K562 (cell line): Measurements from ENCODE around the gene SPTLC3. TPM values are rescaled to one million over a fixed set of nuclear protein-coding genes. Genes with fewer than 3 reads are reported as not detected.

Experiments
- ATAC-seq: fragments of 200-7000 bp; cut with Tn5 transposase; 3 replicates; pipeline ENCODE4 v1.9.1; 2020; ENCODE audit warnings: moderate library complexity
- BruUV-seq: library from RNA; stranded (reverse); fragments of 400-500 nt; replicated peaks from 2 replicates; lab custom pipeline; 2021; lab: Mats Ljungman, UMichigan
- CTCF ChIA-PET: fragments of 300-600 bp; formaldehyde crosslinking; extraction: SDS; loops from one replicate; lab custom pipeline; 2021; ENCODE audit warnings: low intra/inter-chr PET ratio; lab: Yijun Ruan, JAX
- POLR2A ChIA-PET: fragments of 300-600, 350-650 bp; sonication (Branson Sonifier 250); formaldehyde crosslinking; extraction: SDS; loops from one replicate; lab custom pipeline; 2021; ENCODE audit warnings: antibody characterized with exemption, inconsistent platforms; lab: Yijun Ruan, JAX
- DNase-seq, 4 experiments: peaks; one replicate each; pipeline versions ENCODE4 v3.0.0 to v3.0.0-alpha.2; 2011 to 2018; ENCODE audit warnings: low spot score in 3 of 4, mixed read lengths in 3 of 4; ENCODE audit errors: extremely low read depth in 1 of 4
- FAIRE-seq: peaks from 2 replicates; lab custom pipeline; 2011; peaks lifted over from hg19 to GRCh38; lab: Jason Lieb, UNC
- H2AFZ ChIP-seq: 2 replicates; pipeline ENCODE4 v1.6.0; 2011; ENCODE audit warnings: low read depth, low read length, control low read depth, inconsistent platforms
- H3K27ac ChIP-seq: fragments of 200-600 bp; 3 replicates; pipeline ENCODE4 v1.8.0; 2011; ENCODE audit warnings: low read depth, mild to moderate bottlenecking, control low read depth, inconsistent platforms, low read length, moderate library complexity, mixed read lengths; ENCODE audit errors: extremely low read depth
- H3K27me3 ChIP-seq, 2 experiments: fragments of 300-600 bp in 1 of 2; 2 replicates in 1 of 2; 3 replicates in 1 of 2; pipeline versions ENCODE4 v1.6.0 to v1.8.0; 2011; ENCODE audit warnings: inconsistent platforms in 2 of 2, low read length in 2 of 2, mild to moderate bottlenecking in 1 of 2, mixed read lengths in 1 of 2, moderate library complexity in 1 of 2; ENCODE audit not compliant: control insufficient read depth in 2 of 2, insufficient read depth in 2 of 2
- H3K36me3 ChIP-seq: fragments of 300-600 bp; 3 replicates; pipeline ENCODE4 v1.8.0; 2011; ENCODE audit warnings: mild to moderate bottlenecking, low read length, inconsistent platforms; ENCODE audit not compliant: control insufficient read depth, insufficient read depth
- H3K4me1 ChIP-seq, 2 experiments: fragments of 200-600 bp in 1 of 2; replicated peaks in 1 of 2; 2 replicates in 1 of 2; 3 replicates in 1 of 2; pipeline versions ENCODE4 v1.5.1 to v1.8.0; 2011; ENCODE audit warnings: inconsistent platforms in 2 of 2, low read length in 2 of 2, mild to moderate bottlenecking in 1 of 2, mixed read lengths in 1 of 2, moderate library complexity in 1 of 2; ENCODE audit not compliant: control insufficient read depth in 2 of 2, insufficient read depth in 2 of 2
- H3K4me2 ChIP-seq: 2 replicates; pipeline ENCODE4 v1.6.1; 2011; ENCODE audit warnings: low read length, control low read depth, inconsistent platforms, mixed read lengths; ENCODE audit not compliant: insufficient read depth
- H3K4me3 ChIP-seq: fragments of 200-600 bp; sonication (generic), shearing (Covaris generic); 2 replicates; pipeline ENCODE4 v1.5.1; 2016; ENCODE audit warnings: control low read depth, inconsistent platforms
- H3K79me2 ChIP-seq: fragments of 200-600 bp; 3 replicates; pipeline ENCODE4 v1.8.0; 2011; ENCODE audit warnings: low read length, inconsistent platforms; ENCODE audit not compliant: control insufficient read depth, insufficient read depth
- H3K9ac ChIP-seq, 2 experiments: 2 replicates each; pipeline versions ENCODE4 v1.6.0 to v1.6.1; 2011; ENCODE audit warnings: low read depth in 2 of 2, low read length in 2 of 2, control low read depth in 1 of 2, inconsistent platforms in 1 of 2, mild to moderate bottlenecking in 1 of 2, mixed read lengths in 1 of 2; ENCODE audit not compliant: insufficient read depth in 1 of 2
- H3K9me1 ChIP-seq: one replicate; pipeline ENCODE4 v1.6.0; 2011; ENCODE audit warnings: inconsistent platforms, mild to moderate bottlenecking, low read length, moderate library complexity; ENCODE audit not compliant: control insufficient read depth, insufficient read depth
- H3K9me3 ChIP-seq: replicated peaks from 2 replicates; pipeline ENCODE4 v1.5.1; 2011; ENCODE audit warnings: low read depth, low read length, inconsistent platforms; ENCODE audit not compliant: control insufficient read depth, insufficient read depth
- H4K20me1 ChIP-seq: replicated peaks from 2 replicates; pipeline ENCODE4 v1.6.1; 2011; ENCODE audit warnings: low read length, inconsistent platforms, mixed read lengths; ENCODE audit not compliant: control insufficient read depth, insufficient read depth
- CHD4 ChIP-seq: fragments of 200-600 bp; sonication (generic); IDR thresholded peaks from 3 replicates; pipeline ENCODE4 v1.6.1; 2012; ENCODE audit warnings: low read depth, mild to moderate bottlenecking, mixed read lengths, low read length, inconsistent platforms; ENCODE audit not compliant: insufficient read depth, insufficient replicate concordance, poor library complexity, severe bottlenecking
- GATA2 ChIP-seq: sonication (generic); formaldehyde crosslinking; IDR thresholded peaks from 2 replicates; pipeline ENCODE4 v1.4.0; 2020; ENCODE audit warnings: mild to moderate bottlenecking, missing genetic modification reagents
- JUNB ChIP-seq: fragments of 450-650 bp; formaldehyde crosslinking; conservative IDR thresholded peaks from 2 replicates; pipeline ENCODE4 v1.4.0; 2020; ENCODE audit warnings: mild to moderate bottlenecking
- KDM1A ChIP-seq, 2 experiments: fragments of 450-650 bp; IDR thresholded peaks; 2 replicates each; pipeline ENCODE4 v1.6.1; 2016; ENCODE audit warnings: mild to moderate bottlenecking in 2 of 2
- KDM4B ChIP-seq, 2 experiments: fragments of 450-650 bp in 1 of 2; sonication (generic) in 1 of 2; IDR thresholded peaks; 2 replicates each; pipeline ENCODE4 v1.6.1; 2016 to 2017; ENCODE audit warnings: borderline replicate concordance in 2 of 2, antibody characterized with exemption in 1 of 2, low read depth in 1 of 2, mild to moderate bottlenecking in 1 of 2
- POLR2G ChIP-seq: fragments of 200-400 bp; formaldehyde crosslinking; IDR thresholded peaks from 2 replicates; pipeline ENCODE4 v1.6.1; 2017; ENCODE audit warnings: low read depth, mild to moderate bottlenecking, antibody characterized with exemption, low read length, moderate library complexity
- PRMT5 ChIP-seq: sonication (generic); formaldehyde crosslinking; IDR thresholded peaks from 2 replicates; pipeline ENCODE4 v1.5.0; 2020; ENCODE audit warnings: missing genetic modification reagents
- PTRF ChIP-seq: fragments of 450-650 bp; IDR thresholded peaks from 2 replicates; pipeline ENCODE4 v1.6.1; 2016; ENCODE audit warnings: mild to moderate bottlenecking, missing genetic modification characterization, missing compliant biosample characterization
- RUNX1 ChIP-seq: sonication (generic); IDR thresholded peaks from 2 replicates; pipeline ENCODE4 v1.6.1; 2016; ENCODE audit warnings: antibody characterized with exemption, low read depth
- ZNF695 ChIP-seq: fragments of 450-650 bp; formaldehyde crosslinking; IDR thresholded peaks from 2 replicates; pipeline ENCODE4 v1.4.0; 2020; ENCODE audit warnings: mild to moderate bottlenecking, moderate library complexity
- WGBS: fragments of 100-300 bp; shearing (Covaris generic); methylation state at CpG from one replicate; pipeline ENCODE4 v1.1.6; 2016; ENCODE audit warnings: low coverage, mixed read lengths; ENCODE audit not compliant: insufficient coverage; ENCODE audit errors: missing lambda C conversion rate; 5-methylcytosine and 5-hydroxymethylcytosine counted together
- in situ Hi-C: fragments of 300-500 bp; cut with MboI; formaldehyde crosslinking; loops from 4 replicates; pipeline ENCODE4 v1.15.0; 2018; ENCODE audit warnings: inconsistent platforms, mixed read lengths
- intact Hi-C: fragments of 100-400 bp; cut with micrococcal nuclease; formaldehyde crosslinking; loops from 2 replicates; pipeline ENCODE4 v1.14.2; 2022
- polyA plus RNA-seq, 8 experiments: library from polyadenylated mRNA; depleted of rRNA in 4 of 8; stranded (reverse) in 5 of 8; unstranded in 3 of 8; fragments of >200 nt; fragmentation: Nextera tagmentation in 2 of 8; fragmentation: Illumina TruSeq in 1 of 8; extraction: Ambion mirVana in 2 of 8; extraction: Trizol in 1 of 8; gene quantifications; 2 replicates each; pipeline versions ENCODE4 v1.2.1 to v1.2.3, GENCODE V29; 2011 to 2014; ENCODE audit warnings: inconsistent platforms in 1 of 8, missing spikeins in 1 of 8
- total RNA-seq, 7 experiments: library from RNA; depleted of rRNA in 6 of 7; stranded (reverse); fragments of >200 nt in 6 of 7; fragmentation: Illumina TruSeq in 2 of 7; extraction: Trizol in 2 of 7; gene quantifications; 2 replicates each; pipeline versions ENCODE4 v1.2.1 to v1.2.3, GENCODE V29; 2011 to 2021; ENCODE audit warnings: low replicate concordance in 1 of 7
- TF ChIP-seq, protein P1 (sequence below): fragments of 450-650 bp; IDR thresholded peaks from one replicate; pipeline ENCODE4 v1.6.1; 2018; ENCODE audit warnings: mild to moderate bottlenecking, moderate library complexity; ENCODE audit not compliant: partially characterized antibody

SPTLC3 gene
- total and polyA plus RNA-seq, 9 of the 15 experiments (the other 6 are each of a cell fraction or from before 2014, with no cell fraction given) = not detected

DNA sequence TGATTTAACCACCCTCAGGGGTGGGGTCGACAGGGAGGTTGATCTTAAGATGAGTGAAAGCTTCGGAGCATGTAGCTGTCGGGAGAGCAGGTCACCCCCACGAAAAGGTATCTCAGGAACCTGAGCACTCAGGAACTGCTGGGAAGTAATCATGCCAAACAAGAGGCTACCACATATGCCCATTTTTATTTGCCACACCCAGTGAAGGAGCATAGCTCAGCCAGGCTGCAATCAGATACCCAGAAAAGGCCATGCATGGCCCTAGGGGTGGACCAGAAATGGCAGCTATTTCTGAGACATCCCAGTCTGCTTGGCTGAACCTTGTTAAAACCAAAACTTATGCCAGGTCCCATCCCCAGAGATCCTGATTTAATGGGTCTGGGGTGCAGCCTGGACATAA, 139.6 kb downstream of the SPTLC3 start:
- Histone ChIP-seq H3K4me3 (no peak overlapping the region), H3K9me1 (no peaks in the 10 kb centered on the region), H3K36me3 (no peaks in the 10 kb centered on the region), H3K9me3 (no peaks in the 10 kb centered on the region), H3K9ac (no peak overlapping the region), H3K27me3 (no peaks in the 10 kb centered on the region), H3K27ac (no peak overlapping the region), H3K79me2 (no peaks in the 10 kb centered on the region), H2AFZ (no peak overlapping the region), H3K4me2 (no peak overlapping the region), H4K20me1 (no peaks in the 10 kb centered on the region), H3K4me1 (no peaks in the 10 kb centered on the region)
- ChIA-PET POLR2A (no interaction called here), CTCF (no interaction called here)
- intact Hi-C loops = no loop called here
- DNase-seq (no peak), FAIRE-seq (no peak), ATAC-seq (no peak)
- WGBS = 5% methylated on average over 3 of the region's 4 CpGs
- in situ Hi-C loops = no loop called here
- no peak for TF ChIP-seq KDM4B (IDR thresholded peaks at IDR 0.05; ENCODE audit: borderline replicate concordance in 2 of 2, low read depth in 1 of 2)
- TF ChIP-seq, protein P1, sequence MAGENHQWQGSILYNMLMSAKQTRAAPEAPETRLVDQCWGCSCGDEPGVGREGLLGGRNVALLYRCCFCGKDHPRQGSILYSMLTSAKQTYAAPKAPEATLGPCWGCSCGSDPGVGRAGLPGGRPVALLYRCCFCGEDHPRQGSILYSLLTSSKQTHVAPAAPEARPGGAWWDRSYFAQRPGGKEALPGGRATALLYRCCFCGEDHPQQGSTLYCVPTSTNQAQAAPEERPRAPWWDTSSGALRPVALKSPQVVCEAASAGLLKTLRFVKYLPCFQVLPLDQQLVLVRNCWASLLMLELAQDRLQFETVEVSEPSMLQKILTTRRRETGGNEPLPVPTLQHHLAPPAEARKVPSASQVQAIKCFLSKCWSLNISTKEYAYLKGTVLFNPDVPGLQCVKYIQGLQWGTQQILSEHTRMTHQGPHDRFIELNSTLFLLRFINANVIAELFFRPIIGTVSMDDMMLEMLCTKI = no peak
- BruUV-seq = no TSS peak

DNA sequence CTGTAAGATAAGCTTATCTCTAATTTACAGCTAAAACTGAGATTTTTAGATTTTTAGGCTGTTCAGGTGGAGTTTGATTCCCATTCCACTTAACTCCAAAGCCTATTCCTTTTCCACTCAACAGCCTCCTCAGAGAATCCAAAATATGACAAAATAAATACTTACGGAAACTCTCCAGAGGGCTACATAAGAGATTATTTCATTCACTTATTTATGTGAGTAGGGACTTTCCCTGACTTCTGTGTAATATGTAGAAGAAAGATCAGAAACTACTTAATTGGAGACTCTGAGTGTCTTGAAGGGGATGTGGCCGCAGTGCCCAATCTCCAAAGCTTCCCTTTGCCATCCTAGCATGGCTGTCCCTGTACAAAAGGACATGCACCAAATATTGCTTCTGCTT, 140.2 kb downstream of the SPTLC3 start:
- FAIRE-seq (no peak), DNase-seq (no peak), ATAC-seq (no peak)
- POLR2A ChIA-PET = no interaction called here
- H3K36me3 ChIP-seq = no peaks in the 10 kb centered on the region
- no peak overlapping the region for H3K27ac ChIP-seq
- H3K27me3 ChIP-seq = no peaks in the 10 kb centered on the region
- in situ Hi-C loops (no loop called here), intact Hi-C loops (no loop called here)
- no peaks in the 10 kb centered on the region for H3K79me2 ChIP-seq
- no peak overlapping the region for H2AFZ ChIP-seq
- no peak overlapping the region for H3K9ac ChIP-seq
- no peak overlapping the region for H3K4me2 ChIP-seq
- no peaks in the 10 kb centered on the region for H3K9me3 ChIP-seq
- no peaks in the 10 kb centered on the region for H3K4me1 ChIP-seq
- no peaks in the 10 kb centered on the region for H3K9me1 ChIP-seq
- no TSS peak for BruUV-seq
- CTCF ChIA-PET = no interaction called here
- no peak overlapping the region for H3K4me3 ChIP-seq
- H4K20me1 ChIP-seq = no peaks in the 10 kb centered on the region
- 3% methylated on average over 2 of the region's 2 CpGs for WGBS
- TF ChIP-seq JUNB (CRISPR knock-in tag) (no peak), CHD4 (no peak), PRMT5 (CRISPR knock-in tag) (no peak), KDM1A (IDR thresholded peaks at IDR 0.05) (no peak), ZNF695 (no peak), PTRF (no peak), POLR2G (no peak), RUNX1 (no peak), GATA2 (CRISPR knock-in tag) (no peak)
